Fibroblast of the aortic adventitia (primary cell): ENCODE results near the gene TTC17. TPM values are rescaled to one million over a fixed set of nuclear protein-coding genes. Genes with fewer than 3 reads are reported as not detected.
"Not testable (repeated sequence)": the region's sequence is repeated elsewhere in the genome, so short reads cannot be mapped to it uniquely, and the experiment has no call there.

Source experiments
- DNase-seq: peaks from one replicate; pipeline ENCODE4 v3.0.0-alpha.2; 2010; ENCODE audit warnings: low read depth
- H3K4me3 ChIP-seq: 2 replicates; pipeline ENCODE4 v1.5.1; 2011; ENCODE audit warnings: low read depth, mild to moderate bottlenecking, control low read depth, low read length, moderate library complexity
- total RNA-seq: library from RNA; depleted of rRNA; stranded (reverse); fragments of >200 nt; gene quantifications from 2 replicates; pipeline ENCODE4 v1.2.3, GENCODE V29; 2012; ENCODE audit warnings: low replicate concordance
- TF ChIP-seq, protein P1 (sequence below): IDR thresholded peaks from 2 replicates; pipeline ENCODE4 v1.5.1; 2011; ENCODE audit warnings: mild to moderate bottlenecking, low read length, control low read depth, inconsistent platforms; ENCODE audit not compliant: insufficient read depth

The TTC17 gene
- total RNA-seq, 1 donor = 76.9 TPM

DNA sequence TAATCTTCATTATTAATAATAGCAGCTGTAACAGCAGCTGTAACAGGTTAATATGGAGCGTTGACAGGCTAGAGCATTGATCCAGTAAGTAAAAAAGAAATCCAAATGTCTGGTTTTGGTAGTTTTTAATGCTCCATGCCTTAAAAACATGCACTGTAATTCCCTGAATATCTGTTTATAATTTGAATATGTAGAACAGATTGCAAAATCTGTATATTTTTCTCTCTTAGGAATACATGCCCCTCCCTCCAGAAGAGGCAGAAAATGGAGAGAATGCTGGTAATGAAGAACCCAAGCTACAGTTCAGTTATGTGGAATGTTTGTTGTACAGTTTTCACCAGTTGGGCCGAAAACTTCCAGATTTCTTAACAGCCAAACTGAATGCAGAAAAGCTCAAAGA is 30.2 kb upstream of the TTC17 start:
- no peak for DNase-seq
- H3K4me3 ChIP-seq = no peak overlapping the region
- TF ChIP-seq, protein P1, sequence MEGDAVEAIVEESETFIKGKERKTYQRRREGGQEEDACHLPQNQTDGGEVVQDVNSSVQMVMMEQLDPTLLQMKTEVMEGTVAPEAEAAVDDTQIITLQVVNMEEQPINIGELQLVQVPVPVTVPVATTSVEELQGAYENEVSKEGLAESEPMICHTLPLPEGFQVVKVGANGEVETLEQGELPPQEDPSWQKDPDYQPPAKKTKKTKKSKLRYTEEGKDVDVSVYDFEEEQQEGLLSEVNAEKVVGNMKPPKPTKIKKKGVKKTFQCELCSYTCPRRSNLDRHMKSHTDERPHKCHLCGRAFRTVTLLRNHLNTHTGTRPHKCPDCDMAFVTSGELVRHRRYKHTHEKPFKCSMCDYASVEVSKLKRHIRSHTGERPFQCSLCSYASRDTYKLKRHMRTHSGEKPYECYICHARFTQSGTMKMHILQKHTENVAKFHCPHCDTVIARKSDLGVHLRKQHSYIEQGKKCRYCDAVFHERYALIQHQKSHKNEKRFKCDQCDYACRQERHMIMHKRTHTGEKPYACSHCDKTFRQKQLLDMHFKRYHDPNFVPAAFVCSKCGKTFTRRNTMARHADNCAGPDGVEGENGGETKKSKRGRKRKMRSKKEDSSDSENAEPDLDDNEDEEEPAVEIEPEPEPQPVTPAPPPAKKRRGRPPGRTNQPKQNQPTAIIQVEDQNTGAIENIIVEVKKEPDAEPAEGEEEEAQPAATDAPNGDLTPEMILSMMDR = no peak

DNA sequence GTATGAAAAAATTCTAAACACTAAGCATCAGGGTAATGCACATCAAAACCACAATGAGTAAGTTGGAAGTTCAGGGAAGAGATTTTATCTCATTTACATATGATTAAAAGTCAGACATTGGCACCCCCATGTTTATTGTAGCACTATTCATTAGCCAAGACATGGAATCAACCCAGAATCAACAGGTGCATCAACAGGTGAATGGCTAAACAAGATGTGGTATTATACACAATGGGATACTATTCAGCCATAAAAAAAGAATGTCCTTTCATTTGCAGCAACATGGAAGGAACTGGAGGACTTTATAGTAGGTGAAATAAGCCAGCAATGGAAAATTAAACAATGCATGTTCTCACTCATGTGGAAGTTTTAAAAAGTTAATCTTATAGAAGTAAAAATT is 17.6 kb upstream of the TTC17 start:
- TF ChIP-seq, protein P1 = no peak
- no peak overlapping the region for H3K4me3 ChIP-seq
- DNase-seq = no peak

DNA sequence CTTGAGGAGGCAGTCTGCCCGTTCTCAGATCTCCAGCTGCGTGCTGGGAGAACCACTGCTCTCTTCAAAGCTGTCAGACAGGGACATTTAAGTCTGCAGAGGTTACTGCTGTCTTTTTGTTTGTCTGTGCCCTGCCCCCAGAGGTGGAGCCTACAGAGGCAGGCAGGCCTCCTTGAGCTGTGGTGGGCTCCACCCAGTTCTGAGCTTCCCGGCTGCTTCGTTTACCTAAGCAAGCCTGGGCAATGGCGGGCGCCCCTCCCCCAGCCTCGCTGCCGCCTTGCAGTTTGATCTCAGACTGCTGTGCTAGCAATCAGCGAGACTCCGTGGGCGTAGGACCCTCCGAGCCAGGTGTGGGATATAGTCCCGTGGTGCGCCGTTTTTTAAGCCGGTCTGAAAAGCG is 7.3 kb upstream of the TTC17 start:
- DNase-seq, H3K4me3 ChIP-seq: not testable (repeated sequence)

DNA sequence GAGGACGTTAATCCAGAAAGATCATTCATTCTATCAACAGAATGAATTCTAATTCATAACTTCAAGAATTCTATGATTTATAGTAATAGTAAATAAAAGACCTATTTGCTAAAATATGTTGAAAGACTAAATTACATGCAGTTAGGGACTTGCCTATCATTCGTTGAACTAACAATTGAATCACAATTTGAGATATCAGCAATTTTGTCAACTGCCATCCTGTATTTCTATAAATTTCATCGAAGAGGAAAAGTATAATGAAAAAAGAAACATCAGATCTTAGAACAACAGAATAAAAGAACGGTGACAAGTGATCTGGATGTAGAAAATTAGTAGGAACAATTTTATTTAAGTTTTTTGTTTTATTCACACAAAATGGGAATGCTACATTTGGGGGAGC is 4.4 kb upstream of the TTC17 start:
- no peak for DNase-seq
- TF ChIP-seq, protein P1 = no peak
- no peak overlapping the region for H3K4me3 ChIP-seq

DNA sequence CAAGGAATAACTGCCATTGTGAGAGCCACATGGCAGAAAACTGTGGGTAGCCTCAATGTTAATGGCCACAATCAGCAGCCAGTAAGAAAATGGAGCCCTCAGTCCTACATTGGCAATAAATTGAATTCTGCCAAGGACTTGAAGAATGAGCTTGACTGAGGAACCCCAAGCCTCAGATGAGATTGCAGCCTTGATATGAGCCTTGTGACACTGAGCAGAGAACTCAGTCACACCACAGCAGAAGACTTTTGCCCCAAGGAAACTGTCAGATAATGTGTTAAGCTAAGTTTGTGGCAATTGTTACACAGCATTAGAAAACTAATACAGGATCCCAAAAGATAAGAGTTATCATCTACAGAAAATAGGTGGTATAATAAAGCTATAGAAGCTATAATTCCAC is 2.4 kb upstream of the TTC17 start:
- TF ChIP-seq, protein P1 = no peak
- no peak overlapping the region for H3K4me3 ChIP-seq
- no peak for DNase-seq

DNA sequence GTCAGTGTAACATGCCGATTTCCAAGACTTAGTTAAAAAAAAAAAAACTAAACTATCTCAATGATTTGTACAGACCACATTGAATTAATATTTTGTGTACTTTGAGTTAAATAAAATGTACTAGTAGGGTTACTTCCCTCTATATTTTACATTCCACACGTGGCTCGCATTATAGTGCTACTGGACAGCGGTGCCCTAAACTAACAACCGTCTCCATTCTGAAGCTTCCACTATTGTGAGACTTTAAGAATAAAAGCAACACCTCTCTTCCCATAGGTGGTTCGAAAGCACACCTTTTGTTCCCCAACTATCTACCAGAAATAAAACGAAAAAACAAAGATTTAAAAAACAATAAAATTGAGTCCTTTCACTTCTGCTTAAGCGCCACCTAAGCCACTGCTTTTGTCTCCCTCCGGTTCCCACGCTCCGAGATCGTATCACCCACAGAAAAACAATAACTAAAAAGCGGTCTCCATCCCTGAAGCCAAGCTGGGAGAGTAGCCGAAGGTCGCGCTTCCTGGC is 380 bp upstream of the TTC17 start:
- TF ChIP-seq, protein P1 = no peak
- H3K4me3 ChIP-seq = peak overlapping the region; percentile 97
- no peak for DNase-seq

DNA sequence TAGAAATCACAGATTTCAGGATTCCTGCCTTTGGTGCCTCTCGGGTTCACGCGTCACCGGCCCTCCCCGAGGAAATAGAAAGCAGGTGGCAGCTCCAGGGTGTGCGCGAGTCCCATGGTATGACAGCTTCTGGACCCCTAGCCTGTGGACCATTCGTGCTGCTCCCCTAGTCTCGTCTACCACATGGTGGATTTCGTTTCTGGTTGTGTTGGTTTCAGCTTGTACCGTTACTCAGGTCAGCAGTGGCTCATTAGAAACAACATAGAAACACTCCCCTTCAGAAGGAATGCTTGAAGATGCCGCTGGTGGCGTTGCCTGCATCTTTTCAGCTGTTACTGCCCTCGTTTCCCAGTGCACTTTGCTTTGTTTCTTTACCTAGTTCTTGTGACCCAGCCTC is 700 bp downstream of the TTC17 start:
- DNase-seq = peak; percentile 28
- TF ChIP-seq, protein P1 = no peak
- peak overlapping the region; percentile 97 for H3K4me3 ChIP-seq
